H54 (cell line): Measurements from ENCODE around the gene HRCT1.
A peak's percentile ranks its signal among the peaks of the same experiment; 100 is the strongest.
"Not testable (repeated sequence)": the region's sequence is repeated elsewhere in the genome, so short reads cannot be mapped to it uniquely, and the experiment has no call there.

Experiments
- DNase-seq: peaks from one replicate; pipeline ENCODE4 v3.0.0; 2011; ENCODE audit warnings: low spot score, mixed read lengths; ENCODE audit not compliant: insufficient read length
- FAIRE-seq: peaks from 3 replicates; lab custom pipeline; 2011; peaks lifted over from hg19 to GRCh38; lab: Jason Lieb, UNC
- POLR2A ChIP-seq: IDR thresholded peaks from 2 replicates; pipeline ENCODE4 v1.6.1; 2011; ENCODE audit warnings: low read depth, mild to moderate bottlenecking, low read length

Gene HRCT1

DNA sequence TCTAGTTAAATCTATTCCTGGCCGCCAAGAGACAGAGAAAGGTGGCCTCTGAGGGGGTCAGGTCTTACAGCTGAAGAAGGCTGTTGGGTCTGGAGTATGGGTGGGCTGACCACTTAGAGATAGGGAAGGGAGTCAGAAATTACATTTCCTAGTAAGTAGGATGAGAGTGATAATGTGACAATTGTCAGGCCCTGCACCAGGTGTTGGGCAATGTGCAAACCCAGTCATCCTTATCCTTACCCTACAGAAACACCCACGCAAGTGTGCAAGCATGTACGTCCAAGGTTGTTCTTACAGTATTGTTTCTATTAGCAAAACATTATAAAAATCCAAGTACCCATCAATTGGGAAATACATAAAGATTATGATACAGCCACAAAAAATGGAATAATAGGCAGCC is 12.8 kb downstream of the HRCT1 start:
- no peak for TF ChIP-seq POLR2A
- DNase-seq, result no peak
- no peak for FAIRE-seq

DNA sequence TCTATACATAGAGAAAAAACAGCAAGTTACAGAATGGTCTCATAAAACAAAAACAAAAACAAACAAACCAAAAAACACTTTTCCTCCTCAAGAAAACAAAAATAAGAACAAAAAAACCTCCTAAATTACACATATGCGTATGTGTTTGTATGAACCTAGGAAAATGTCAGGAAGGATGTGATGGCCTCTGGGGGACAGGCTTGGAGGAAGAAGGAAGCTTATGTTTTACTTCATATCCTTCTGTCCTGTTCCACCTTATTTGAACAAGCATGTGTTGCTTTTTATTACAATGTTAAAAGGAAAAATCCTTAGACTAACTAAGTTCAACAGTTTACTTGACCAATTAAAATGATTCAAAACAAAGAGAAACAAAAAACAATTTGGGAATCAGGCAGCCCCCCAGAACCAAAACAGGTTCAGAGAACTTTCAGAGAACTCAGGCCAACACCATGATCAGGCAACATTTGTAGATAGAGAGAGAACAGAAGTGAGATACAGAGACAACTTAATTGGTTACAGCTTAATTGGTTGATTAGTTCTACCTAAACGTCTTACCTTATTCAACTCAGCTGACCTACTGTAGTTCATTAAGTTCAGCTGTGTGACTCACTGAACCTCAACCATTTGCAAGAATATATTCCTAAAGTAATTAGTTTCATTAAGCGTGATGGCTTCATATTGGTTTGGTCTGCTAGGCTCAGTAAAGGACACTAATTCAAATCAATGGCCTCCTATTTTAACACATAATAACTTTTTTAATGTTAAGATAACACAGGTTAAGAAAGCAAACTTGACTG is 13.4 kb downstream of the HRCT1 start:
- no peak for FAIRE-seq
- no peak for TF ChIP-seq POLR2A
- DNase-seq, result no peak

DNA sequence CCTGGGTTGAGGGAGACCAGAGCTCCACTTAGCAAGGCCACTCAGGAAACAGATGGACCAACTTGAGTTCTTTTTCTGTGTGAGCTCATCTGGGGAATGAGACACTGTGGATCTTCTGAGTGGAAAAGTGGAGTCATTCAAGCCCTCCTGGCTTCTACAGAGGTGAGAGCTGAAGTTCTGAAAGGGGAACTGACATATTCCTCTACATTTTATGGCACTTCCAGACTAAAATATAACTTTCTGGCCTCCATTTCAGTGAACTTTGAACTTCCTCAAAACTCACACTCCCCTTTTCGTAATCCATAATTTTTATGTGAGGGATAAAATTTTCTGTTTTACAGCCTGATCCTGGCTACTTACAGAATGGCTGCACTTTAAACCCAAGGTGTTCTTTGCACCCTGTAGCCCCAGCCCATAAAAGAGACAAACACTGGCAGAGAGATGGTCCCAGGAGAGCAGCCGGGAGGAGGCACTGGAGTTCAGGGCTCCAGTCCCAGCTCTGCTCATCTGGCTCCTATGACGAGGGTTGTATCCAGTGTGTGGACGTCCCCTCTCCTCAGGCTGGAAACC is 14.1 kb downstream of the HRCT1 start:
- DNase-seq, result no peak
- FAIRE-seq, result no peak
- TF ChIP-seq POLR2A, result no peak

DNA sequence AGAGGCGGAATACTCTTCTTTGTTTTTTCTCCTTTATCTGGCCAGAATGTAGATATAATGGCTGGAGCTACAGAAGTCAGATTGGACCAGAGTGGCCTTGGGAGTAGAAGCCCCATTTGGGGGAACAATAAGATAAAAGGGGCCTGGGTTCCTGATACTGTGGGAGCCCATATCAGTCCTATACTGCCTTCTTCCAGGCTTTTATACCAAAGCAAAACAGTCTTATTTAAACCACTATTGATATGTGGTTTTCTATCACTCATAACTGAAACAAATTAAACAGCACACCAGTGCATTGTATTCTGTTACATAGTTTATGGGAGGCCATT is 17.6 kb downstream of the HRCT1 start:
- DNase-seq (no peak), FAIRE-seq (no peak)
- TF ChIP-seq POLR2A, result no peak

DNA sequence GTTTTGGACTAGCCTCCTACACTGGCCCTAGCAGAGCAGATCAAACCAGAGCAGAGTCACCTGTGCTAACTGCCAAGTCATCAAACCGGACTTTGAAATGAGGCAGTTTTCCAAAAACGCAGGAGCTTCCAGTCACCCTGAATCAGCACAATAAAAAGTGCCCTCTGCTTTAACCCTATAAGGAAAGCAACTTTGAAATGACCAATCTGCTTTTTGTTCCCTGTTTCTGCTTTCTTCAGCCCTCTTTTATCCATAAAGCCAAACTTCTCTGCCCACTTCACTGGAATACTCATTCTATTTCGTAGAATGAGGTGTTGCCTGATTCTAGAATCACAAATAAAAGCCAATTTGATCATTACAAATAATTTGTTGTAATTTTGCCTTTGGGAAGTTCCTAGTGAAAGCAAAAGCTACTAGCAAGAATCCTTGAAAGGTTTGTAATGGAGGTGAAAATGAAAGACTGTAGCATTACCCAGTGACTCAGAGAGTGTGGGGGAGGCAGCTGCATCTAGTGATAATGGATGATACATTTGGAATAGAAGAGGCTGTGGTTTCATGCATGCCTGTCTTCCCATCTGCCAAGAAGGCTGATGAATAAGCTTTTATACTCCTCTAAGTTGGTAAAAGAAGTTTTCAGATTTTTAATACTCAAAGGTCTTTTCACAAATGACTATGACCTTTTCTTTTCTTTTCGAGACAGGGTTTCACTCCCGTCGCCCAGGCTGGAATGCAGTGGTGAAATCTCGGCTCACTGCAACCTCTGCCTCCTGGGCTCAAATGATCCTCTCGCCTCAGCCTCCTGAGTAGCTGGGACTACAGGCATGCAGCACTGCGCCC is 18.1 kb downstream of the HRCT1 start:
- no peak for DNase-seq
- no peak for TF ChIP-seq POLR2A
- peak; percentile 86 for FAIRE-seq

DNA sequence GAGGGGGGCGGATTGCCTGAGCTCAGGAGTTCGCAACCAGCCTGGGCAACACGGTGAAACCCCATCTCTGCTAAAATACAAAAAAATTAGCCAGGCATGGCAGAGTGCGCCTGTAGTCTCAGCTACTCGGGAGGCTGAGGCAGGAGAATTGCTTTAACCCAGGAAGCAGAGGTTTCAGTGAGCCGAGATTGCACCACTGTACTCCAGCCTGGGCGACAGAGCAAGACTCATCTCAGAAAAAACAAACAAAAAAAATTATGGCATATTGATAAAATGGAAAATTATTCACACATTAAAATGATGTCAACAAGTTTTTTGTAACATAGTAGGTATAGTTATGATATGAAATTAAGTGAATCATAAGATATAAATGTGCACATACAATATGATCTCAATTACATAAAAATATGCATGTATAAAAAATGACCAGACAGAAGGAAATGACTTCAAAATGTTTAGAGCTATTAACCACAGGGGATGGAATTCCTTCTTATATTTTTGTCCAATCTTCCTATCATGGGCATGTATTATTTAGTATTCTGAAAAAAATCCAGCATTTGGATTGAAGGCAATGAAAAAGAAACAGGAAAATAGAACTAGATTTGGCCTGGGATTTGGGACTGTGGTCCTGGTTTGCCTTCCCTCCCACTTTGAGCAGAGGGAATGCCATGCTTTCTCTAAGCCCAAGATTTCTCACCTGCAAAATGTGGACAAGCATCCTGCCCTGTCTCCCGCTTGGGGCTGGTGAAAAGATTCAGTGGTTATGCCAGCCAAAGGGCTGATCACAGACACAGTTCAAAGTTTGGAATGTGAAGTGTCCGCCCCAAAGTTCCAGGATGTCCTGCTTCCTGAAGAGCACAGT is 22.8 kb downstream of the HRCT1 start:
- FAIRE-seq, result no peak
- DNase-seq, result no peak
- TF ChIP-seq POLR2A, result no peak

DNA sequence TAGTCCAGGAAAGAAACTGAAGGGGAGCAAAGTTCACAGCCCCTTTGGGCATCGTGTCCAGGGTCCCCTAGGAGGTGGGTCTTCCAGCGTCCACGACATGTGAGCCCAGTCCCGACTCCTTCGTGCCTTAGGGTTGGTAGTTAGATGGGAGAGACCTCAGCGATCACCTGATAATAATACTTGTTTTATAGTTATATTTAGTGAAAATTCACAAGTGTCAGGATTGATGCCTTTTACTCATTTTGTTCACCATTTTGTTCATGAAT is 23.4 kb downstream of the HRCT1 start:
- FAIRE-seq, result no peak
- no peak for DNase-seq
- no peak for TF ChIP-seq POLR2A

DNA sequence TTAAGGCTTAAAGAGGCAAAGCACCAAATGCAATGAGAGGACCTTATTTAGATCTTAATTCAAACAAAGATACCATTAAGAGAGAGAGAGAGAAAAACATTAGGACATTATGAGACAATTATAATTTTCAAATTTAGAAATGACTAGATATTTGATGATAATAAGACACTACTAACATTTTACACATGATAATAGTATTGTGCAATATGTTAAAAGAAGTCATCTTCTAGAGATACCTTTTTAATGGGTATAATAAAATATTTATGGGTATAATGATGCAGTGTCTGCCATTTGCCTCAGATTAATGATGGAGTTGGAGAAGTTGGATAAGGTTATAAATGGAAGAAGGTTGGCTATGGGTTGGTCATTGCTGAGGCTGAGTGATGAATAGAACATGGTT is 24.5 kb downstream of the HRCT1 start:
- TF ChIP-seq POLR2A, result no peak
- no peak for DNase-seq
- no peak for FAIRE-seq

DNA sequence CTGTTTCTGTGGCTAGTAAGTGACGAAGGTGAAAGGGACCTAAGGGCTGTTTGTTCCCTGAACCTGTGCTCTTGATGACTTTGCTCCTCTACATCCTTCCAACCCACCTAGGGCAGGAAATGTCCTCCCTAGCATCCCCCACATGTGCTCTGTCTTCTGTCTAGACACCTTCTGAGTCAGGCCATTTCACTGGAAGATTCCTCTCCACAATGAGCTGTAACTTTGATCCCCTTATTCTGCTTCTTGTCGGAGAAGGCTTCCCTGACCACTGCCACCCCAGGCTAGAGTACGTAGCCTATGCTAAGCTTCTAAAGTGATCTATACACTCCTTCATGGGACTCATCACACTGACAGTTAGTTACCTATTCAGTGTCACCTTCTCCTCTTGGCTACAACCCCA is 25.0 kb downstream of the HRCT1 start:
- no peak for FAIRE-seq
- TF ChIP-seq POLR2A, result no peak

DNA sequence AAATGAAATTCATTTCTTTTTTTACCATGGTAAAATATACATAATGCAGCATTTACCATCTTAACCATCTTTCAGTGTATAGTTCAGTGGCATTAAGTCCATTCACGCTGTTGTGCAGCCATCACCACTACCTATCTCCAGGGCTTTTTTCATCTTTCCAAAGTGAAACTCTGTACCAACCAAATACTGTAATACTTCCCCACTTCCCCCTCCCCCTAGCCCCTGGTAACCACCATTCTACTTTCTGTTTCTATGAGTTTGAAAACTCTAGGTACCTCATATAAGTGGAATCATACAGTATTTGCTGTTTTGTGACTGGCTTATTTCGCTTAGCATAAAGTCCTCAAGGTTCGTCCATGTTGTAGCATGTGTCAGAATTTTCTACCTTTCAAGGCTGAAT is 26.7 kb downstream of the HRCT1 start:
- TF ChIP-seq POLR2A, result no peak
- no peak for FAIRE-seq
- no peak for DNase-seq

More for the DNA sequence above, 25.0 kb downstream of the HRCT1 start:
- no peak for DNase-seq

DNA sequence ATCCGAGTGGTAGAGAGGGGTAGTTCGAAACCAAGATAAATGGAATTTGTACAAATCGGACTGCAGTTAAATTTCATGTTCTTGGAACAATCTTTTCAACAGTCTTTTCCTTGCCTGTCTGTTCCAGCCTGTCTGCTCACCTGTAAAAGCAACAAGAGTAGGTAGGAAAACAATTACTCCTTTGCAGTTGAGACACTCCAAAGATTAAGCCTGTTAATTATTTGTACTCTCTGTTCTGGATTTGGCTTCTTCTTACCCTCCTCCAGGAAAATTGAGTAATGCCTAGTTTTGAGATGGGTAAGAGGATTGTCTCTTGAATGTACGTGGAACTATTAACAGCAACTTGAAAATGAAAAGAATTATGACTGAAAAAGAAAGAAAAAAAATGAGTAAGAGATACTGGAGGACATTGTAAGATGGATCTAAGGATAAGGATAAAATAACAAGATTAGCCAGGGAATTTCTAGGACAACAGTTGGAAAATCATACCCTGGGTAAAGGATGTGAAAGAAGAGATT is 27.6 kb downstream of the HRCT1 start:
- FAIRE-seq (no peak), DNase-seq (no peak)
- no peak for TF ChIP-seq POLR2A

DNA sequence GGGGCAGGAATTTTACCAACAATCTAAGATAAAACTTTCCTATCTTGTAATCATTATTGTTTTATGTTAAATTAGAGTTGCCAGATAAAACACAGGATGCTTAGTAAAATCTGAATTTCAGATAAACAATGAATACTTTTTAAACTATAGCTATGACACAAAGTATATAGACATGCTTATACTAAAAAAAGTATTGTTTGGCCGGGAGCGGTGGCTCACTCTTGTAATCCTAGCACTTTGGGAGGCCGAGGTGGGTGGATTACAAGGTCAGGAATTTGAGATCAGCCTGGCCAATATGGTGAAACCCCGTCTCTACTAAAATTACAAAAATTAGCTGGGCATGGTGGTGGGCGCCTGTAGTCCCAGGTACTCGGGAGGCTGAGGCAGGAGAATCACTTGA is 28.1 kb downstream of the HRCT1 start:
- not testable (repeated sequence) for FAIRE-seq, DNase-seq

DNA sequence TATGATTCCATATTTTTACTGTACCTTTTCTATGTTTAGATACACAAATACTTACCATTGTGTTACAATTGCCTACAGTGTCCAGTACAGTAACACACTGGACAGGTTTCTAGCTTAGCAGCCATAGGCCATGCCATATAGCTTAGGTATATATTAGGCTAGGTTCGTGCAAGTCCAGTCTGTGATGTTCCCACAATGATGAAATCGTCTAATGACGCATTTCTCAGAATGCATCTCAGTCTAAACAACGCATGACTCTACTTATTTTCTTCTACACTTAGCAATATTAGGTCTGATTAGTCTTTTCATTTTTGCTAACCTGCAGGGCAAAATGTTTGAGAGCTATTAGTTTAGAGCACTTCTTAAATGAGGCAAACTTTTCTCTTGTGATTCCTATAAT is 29.3 kb downstream of the HRCT1 start:
- FAIRE-seq (no peak), DNase-seq (no peak)
- no peak for TF ChIP-seq POLR2A
